Nucleus accumbens (tissue), 56 donors: Measurements from ENCODE around the gene SPACA6.
A peak's percentile ranks its signal among the peaks of the same experiment; 100 is the strongest.
"Not testable (repeated sequence)": the region's sequence is repeated elsewhere in the genome, so short reads cannot be mapped to it uniquely, and the experiment has no call there.

Source experiments
- DNase-seq, 56 donors: peaks; one replicate each; lab custom pipeline; 2025; lab: John Stamatoyannopoulos, UW

The SPACA6 gene

DNA sequence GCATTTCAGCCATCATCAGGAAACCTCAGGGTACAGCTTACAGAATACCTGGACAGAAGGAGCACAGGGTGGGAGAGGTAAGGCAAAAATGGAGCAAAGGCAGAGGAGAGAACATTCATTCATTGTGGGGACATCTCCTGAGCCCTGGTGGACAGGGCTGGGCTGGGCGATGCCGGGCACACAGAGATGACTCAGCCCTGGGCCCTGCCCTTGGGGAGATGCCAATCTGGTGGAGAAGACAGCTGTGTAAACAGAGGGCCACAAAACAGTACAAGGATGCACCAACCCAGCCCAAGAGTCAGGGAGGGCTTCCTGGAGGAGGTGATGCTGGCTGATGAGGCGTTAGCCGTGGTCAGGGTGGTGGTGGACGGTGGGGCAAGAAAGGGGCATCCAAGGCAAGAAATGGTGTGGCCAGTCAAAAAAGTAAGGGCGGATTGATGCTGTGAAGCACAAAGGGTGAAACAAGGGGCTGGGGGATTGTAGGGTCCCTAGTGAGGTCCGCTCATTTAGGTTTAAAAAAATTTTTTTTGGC, 34.3 kb downstream of the SPACA6 start:
- no peak for DNase-seq

- no peak for DNase-seq
These were observed 36.7 kb downstream of the SPACA6 start for GRCh38 chr19:51729781-51730180.

DNA sequence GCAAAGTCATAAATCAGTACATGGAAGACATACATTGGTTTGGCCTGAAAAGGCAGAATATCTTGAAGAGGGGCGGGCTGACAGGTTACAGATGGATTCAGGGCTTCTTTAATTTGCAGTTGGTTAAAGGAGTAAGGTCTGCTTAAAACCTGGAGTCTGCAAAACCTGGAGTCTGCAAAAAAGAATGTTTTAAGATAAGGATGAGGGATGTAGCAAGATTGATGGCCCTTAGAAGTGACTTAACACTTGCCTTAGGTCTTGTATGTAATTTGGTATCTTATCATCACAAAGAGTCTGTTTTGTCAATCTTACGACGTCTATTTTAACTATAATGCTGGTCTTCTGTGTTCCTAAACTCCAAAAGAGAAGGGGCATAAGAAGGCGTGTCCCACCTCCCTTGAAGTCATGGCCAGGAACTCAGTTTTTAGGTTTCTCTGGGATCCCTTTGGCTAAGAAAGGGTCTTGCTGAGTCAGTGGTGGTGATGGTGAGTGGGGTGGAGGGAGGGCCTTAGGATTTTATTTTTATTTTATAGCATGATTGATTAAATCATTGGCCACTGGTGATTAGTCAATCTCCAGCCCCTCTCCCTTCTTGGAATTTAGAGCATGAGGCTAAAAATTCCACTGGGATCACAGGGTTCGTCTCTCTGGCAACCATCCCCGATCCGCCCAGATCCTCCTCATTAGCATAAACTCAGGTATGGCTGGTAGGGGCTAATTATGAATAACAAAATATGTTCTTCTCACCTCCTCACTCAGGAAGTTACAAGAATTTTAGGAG, 40.8 kb downstream of the SPACA6 start:
- DNase-seq: no peak

GRCh38 chr19:51735759-51736449, 42.8 kb downstream of the SPACA6 start:
- DNase-seq: peak in 11 of 56 donors; percentile 3 to 52 (median 11)

DNA sequence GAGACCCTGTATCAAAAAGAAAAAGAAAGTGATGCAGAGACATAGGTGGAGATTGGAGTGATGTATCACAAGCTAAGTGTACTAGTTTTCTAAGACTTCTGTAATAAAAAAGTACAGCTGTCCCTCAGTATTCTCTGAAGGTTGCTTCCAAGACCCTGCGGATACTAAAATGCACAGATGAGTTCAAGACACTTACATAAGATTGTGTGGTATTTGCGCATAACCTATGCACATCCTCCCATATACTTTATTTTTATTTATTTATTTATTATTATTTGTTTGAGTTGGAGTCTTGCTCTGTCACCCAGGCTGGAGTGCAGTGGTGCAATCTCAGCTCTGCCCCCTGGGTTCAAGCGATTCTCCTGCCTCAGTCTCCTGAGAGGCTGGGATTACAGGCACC, 44.3 kb downstream of the SPACA6 start:
- DNase-seq: no peak

- DNase-seq: no peak
These were observed 44.8 kb downstream of the SPACA6 start for GRCh38 chr19:51737924-51738323.

- not testable (repeated sequence) for DNase-seq
These were observed 45.4 kb downstream of the SPACA6 start for GRCh38 chr19:51738523-51738922.

DNA sequence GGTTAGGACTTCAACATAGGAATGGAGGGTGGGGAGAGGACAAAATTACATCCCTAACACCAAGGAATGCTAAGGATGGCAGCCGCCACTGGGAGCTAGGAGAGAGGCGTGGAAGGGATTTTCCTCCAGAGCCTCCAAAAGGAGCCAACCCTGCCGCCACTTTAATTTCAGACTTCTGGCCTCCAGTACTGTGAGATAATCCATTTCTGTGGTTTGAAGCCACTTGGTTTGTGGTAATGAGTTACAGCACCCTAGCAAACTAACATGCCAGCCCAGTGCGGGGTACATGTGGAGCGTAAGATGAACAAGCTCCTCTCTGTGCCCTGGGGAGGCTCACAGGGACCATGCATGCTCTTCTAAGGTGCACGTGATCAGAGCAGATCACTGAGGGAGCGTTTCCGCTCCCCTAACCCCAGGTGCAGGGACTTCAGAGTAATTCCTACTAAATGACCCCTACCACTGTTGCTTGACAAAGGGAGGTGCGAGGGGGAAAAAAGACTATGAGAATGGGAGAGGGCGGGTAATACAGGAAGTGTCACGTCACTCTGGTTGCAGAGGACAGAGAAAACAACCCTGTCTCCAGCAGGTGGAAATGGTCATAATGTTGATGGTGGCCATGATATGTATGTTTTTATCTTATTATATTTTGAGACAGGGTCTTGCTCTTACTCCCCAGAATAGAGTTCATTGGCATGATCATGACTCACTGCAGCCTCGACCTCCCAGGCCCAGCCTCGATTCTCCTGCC, 46.5 kb downstream of the SPACA6 start:
- DNase-seq: no peak

DNA sequence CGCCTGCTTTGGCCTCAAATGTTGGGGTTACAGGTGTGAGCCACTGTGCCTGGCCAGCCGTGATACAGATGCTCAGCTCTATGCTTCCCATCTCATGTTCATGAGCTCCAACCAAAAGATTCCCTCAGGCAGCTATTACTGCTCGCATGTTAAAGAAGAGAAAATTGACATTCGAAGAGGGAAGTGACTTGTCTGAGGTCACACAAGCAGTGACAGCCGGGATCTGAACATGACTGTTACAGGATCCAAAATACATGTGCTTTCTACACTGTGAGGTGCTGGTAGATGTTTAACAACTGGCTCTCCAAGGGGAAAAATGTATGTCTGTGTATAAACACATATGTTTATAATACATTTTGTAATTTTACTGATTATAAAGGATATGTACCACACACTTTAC, 47.2 kb downstream of the SPACA6 start:
- no peak for DNase-seq

DNA sequence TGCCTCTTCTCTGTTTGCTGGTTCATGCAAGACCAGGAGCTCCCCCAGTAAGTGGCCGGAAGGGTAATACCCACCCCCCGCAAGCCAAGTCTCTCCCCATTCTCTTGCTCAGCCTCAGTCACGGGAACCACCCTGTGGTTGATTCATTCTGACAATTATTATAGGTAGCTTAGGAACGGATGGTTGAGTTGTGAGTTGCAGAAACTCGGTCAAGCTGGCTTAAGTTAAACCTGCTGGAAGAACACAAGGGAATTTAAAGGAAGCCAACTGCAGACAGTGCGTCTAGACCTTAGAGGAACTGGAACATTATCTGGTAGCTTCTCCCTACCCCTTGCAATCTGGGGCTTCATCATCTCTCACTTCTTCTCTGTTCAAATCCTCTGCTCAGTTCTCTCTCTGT, 49.7 kb downstream of the SPACA6 start:
- peak in 1 of 56 donors; percentile 2 for DNase-seq

DNA sequence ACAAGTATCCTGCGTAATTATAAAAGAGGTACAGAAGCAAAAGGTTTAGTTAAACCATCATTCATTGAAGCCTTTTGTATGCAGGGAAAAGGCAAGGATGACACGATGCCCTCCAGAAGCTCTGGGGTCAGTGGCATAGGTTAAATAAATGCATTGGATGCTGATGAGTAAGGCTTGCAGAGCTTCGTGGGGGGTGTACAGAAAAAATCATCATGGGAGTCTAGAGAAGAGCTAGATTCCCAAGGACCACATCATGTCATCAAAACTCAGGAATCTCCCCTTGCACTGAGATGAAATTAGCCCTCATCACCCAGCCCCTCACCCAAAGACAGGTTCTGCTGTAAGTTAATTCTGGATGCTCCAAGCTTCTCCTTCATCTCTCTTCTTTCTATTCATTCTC, 50.3 kb downstream of the SPACA6 start:
- DNase-seq: no peak

DNA sequence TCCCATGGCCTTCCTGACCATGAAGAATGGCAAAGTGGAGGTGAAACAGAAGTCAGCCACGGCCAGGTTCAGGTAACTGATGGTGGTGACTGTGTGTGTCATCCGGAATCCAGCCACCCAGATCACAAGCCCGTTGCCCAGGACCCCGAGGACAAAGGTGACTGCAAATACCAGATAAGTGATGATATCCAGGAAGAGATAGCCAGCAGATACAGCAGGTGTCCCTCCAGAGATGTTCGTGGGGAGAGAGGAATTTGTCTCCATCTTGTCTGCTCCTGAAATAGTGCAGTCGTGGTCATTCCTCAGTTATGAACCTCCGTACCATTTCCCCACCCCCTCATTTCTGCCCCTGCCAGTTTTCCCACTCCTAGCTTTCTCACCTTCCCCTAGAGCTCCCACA, 53.6 kb downstream of the SPACA6 start:
- DNase-seq: no peak

GRCh38 chr19:51749979-51750378, 56.8 kb downstream of the SPACA6 start:
- no peak for DNase-seq

- no peak for DNase-seq
These were observed 57.4 kb downstream of the SPACA6 start for GRCh38 chr19:51750400-51751094.

DNA sequence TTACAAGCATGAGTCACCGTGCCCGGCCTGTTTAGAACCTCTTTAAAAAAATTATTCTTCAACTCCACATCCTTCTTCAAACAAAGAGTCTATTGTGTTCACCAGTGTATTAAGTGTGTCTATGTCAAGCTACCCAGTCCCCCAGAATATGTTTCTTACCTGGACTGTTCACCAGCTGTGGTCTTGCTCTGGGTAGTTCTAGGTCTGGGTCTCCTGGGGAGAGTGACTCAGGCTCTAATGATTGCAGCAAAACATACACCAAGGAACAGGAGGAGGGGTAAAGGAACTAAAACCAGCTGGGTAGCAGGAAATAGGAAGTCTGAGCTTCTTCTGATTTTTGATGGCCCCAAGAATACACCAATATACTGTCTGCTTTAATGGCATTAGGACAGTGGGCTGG, 58.5 kb downstream of the SPACA6 start, which contains the start of gene FPR1:
FPR1 (minus strand) TSS at position 224 of the 400 bp plus-strand sequence. CDS start 4,884 bp downstream, outside the sequence.
- DNase-seq: peak in 4 of 56 donors; percentile 0 to 9 (median 3)

DNA sequence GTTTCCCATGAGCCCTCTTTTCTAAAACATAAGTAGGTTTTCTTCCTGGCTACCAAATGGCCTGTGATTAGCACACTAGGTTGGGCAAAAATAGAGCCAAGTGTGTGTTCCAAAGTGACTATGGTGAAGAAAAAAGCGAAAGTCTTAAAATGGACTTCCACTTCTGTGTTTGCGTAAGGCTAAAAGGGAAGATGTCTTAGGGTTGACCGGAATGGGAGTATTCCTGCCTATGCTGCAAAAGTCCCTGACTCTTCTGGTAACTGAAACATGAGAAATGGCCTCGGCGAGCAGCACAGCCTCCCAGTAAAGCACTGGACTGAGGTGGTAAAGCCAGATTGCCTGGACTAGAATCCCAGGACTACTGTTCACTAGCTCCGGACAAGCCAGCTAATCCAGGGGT, 61.0 kb downstream of the SPACA6 start:
- peak in 1 of 56 donors; percentile 10 for DNase-seq

- no peak for DNase-seq
These were observed 61.6 kb downstream of the SPACA6 start for GRCh38 chr19:51754770-51755169.
